HG02884 (cell line): ENCODE results near the gene ACER1.

Experiments used
- ATAC-seq: cut with Tn5 transposase; IDR thresholded peaks from one replicate; pipeline ENCODE4 v1.9.1; 2021; ENCODE audit warnings: mild to moderate bottlenecking, moderate library complexity; ENCODE audit not compliant: unreplicated experiment

The ACER1 gene

DNA sequence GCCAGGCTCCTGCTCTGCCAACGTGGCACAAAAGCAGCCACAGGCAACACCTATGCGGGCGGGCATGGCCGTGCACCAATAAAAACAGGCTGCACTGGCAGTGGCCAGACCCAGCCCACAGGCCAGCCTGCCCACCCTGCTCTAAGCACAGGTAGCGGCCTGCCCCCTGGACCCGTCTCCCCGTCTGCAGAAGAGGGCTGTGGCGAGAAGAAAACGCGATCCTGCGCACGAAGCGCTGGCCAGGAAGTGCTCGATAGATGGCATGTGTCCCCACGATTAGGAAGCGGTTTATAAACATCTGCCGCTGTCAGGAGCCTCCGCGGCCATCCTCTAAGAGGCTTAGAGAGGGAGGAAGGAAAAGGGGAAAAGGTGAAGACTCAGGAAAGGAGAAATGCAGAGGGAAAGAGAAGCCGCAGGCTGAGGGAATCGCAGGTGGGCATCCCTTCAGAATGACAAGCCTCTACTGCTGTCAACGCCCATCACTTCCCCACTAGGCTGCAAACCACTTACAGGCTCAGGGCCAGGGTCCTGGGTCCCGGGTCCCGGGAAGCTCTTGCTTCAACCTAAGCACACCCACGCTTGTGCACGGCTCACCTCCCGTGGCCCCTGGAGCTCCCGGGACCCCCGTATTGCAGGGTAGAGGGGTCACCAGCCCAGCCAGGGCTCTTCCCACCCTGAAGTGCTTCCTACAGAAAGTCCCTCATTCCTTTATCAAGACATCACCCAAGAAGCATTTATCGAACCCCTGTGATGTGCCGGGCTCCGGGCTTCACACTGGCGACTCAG is 64.1 kb downstream of the ACER1 start:
- no peak for ATAC-seq

DNA sequence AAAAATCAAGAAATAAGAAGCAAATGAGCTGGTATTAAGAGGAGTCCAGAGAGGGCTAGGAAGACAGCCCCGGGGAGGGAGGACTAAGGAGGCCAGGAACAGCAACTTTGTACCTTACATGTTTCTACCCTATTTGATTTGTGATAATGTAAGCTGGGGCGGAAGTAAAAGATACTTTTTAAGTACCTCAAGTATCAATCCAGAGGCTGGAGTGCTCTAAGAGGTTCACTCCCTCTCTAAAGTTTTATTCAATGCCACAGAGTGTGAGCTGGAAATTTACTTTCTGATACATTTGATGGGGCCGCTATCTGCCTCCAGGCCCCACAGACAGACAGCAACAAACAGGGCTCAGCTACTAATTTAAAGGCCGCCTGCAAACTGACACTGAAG is 65.0 kb downstream of the ACER1 start:
- ATAC-seq: no peak

DNA sequence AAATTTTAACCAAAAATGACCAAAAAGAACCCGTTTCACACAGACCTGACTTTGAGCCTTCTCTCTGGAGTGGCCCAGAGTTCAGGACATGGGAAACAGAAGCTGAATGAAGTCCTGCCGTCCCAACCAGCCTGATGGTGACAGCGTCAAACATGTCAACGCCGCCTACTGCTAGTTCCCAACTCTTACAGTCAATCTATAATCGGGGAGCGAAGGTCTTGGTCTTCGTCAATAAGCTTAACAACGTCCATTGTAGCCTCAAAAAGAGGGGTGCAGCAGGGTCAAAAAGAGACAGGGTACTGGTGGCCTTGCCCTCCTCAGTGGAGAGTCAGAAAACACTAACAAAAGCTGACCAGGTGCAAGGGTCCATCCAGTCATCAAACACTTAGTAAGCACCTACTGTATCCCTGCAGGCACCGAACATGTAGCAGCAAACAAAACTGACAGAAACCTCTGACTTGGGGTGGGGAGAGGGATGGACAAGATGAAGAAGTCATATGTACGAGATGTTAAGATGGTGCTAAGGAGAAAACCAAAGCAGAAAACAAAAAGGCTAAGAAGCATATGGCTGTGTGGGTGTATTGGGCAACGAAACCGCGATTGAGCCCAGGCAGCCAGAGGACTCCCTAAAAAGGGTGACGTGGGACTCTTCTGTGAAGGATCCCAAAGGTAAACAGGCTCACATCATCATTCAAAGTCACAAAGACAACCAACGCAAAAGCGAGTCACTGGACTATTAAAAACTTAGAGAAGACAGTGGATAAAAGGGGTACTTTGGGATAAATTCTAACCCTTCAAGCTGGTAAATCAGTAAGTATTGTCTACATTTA is 65.6 kb downstream of the ACER1 start:
- no peak for ATAC-seq

DNA sequence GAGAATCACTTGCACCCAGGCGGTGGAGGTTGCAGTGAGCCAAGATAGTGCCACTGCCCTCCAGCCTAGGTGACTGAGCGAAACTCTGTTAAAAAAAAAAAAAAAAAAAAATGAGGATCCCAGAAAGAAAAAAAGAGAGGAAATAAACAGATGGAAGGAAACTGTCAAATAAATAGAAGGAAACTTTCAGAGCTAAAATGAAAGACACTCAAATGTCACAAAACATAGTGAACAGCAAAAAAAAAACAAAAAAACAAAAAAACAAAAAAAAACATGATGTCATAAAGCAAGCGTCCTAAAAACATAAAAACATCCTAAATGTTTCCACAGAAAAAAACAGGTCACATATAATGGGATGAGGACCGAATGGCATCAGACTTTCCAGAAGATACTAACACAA is 68.6 kb downstream of the ACER1 start:
- no peak for ATAC-seq

DNA sequence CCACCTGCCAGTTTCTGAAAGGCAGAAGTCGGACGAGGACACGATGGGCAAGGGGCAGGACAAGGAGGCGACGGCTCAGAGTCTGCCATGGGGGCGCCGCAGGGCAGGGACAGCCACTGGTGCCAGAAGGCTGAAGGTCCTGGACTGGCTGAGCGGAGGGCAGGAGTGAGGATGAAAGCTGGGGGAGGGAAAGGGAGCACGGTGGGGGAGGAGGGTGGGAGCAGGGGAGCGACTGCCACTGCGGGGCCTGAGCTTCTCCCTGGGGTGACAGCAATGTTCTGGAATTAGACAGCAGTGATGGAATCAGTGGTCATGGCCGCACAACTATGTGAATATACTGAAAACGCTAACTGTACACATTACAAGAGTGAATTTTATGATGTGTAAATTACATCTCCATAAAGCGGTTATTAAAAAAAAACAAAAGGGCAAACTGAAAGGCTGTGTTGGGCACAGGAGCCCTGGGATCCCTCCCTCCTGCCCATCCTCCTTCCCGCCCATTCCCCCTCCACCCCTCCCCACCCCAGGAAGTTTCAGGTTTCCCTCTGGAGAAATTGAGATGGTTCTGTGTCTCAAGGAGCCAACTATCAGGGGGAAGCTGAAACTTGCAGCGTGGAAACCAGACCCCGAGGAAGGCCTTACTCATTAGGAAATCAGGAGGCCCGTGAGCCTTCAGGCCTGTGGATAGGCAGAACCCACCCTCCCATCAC is 69.5 kb downstream of the ACER1 start:
- no peak for ATAC-seq

DNA sequence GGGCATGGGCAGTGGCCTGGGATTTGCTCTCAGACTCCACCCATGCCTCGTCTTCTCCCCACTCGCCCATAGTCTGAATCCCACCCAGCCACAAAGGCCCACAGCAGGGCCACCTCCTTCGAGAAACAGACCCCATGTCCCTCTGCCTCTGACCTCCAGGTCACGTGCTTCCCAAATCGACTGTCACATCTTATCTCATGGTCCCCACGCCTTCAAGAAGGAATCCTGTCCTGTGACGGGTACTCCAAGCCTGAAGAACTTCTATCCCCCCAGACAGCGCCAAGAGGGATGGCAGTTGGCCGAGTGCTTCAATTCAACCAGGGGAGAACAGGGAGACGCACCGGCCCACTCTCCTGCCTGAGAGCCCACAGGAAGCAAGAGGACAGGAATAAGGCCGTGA is 70.1 kb downstream of the ACER1 start:
- ATAC-seq: no peak

DNA sequence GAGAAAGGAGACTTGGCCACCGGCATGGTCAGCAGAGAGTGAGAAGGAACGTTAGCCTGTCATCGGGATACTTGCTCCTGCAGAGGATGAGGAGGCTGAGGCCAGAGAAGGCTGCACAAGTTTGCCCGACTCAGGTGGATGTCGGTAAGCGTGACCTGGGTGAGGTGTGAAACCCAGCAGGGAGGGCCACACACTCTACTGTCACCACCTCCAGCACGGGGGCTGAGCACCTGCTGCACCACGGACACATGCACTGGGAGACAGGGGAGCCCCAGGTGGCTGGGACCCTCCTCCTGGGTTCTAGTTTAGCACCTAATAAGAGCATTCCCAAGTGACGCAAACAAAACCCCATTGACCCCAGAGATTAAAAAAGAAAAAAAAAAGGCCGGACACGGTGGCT is 70.9 kb downstream of the ACER1 start:
- ATAC-seq: no peak

DNA sequence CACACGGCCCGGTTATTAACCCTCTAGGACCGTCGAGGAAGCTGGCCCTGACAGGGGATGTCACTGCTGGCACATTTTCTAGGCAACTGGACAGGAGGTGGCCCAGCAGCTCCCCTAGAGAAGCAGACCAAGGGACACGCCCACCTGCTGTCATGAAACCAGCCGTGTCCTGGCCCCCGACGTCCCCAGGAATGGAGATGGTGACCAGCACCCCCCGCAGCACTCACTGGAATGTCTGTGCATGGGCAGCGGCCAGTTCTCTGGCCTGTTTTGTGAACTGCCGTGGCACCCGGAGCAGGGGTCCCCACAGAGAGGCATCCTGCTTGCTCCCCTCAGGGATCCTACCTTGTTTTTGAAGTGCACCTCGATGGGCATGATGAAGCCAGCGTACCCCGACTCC is 71.5 kb downstream of the ACER1 start:
- ATAC-seq: no peak

DNA sequence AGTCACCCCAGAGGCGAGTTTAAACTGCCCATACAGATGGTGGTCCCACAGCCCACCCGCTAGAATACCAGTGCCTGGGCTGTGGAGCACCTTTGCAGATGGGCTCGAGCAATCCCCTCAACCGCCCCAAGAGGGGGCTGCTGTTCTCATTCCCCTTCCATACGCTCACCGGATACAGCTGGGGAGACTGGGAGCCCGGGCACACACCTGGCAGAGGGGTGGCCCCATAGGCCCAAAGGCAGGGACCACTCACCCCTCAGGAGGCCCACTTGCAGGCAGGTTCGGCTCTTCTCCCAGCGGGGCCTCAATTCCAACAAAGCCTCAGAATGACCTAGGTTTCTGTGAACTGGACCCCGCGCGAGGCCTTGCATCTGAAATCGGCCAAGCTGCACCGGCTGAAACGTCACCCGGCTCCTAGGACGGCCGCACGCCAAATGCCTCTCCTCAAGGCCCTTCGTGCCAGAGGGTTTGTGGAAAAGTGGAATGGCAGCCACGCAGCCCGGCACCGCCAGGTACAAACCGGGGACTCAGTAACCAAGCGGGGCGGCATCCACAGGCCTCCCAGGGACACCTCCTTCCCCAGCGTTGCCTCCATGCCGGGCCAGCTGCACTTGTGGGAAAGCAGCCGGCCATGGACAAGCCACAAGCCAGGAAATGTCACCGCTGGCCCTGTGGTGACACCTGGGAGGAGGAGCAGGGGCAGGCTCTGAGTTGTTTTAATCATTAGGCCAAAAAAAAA is 72.3 kb downstream of the ACER1 start:
- ATAC-seq: no peak

DNA sequence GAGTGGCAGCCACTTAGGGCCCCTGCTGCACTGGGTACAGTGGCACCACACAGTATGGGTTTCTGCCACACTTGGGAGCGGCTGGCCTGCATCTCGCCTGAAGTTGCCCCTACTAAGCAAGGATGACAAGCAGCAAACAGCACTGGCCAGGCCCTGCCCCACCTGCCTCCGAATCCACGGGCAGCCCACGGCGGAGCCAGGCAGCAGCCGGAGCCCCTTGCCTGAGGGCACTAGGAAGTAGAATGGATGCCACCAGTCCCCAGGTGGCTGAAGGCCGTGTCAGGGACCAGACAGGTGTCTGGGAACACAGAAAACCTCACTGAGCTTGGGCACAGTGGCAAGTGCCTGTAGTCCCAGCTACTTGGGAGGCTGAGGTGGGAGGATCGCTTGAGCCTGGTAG is 73.0 kb downstream of the ACER1 start:
- no peak for ATAC-seq

DNA sequence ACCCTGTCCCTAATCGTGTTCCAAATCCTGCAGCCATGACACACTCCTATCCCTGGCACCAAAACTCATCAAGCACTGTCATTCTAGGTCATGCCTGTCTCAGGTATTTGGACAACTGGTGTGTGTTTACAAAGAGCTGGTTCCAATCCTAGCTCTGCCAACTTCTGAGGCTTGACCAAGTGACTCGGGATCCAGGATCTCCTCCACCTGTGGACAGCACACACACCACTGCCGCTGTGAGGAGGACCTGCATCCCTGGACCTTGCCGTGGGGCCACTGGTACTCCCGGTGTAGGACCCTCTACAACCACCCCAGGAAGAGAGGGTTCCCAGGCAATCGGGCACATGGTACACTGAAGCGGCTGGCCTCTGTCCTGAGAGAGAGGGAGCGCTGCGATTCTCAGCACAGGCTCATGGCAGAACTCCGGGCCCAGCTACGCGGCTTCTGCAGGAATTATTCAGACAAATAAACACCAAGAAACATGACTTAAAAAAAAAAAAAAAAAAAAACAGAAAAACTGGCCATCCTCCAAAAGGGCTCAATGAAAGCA is 74.0 kb downstream of the ACER1 start:
- no peak for ATAC-seq

DNA sequence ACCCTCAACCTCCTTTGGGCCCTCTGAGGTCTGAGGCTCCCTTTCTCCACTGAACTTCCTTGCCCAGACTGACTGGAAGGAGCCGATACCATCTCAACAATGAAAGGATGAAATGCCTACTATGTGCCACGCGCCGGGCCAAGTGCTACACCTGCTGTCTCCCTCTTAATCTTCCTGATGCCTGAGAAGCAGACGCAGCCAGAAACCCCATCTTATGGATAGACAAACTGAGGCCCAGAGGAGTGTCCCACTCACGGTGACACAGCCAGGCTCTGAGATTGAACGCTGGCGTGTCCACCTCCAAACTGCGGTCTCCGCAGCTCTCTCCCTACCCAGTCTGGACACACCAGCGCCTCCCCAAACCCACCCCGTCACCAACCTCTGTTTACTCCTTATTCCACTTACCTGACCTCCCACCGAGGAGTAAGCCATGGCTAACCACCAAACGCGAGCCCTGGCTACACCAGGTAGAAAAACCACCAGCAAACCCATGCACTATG is 74.5 kb downstream of the ACER1 start:
- no peak for ATAC-seq
